ENCODE results near the gene PFN1.
"Not testable (repeated sequence)": the region's sequence is repeated elsewhere in the genome, so short reads cannot be mapped to it uniquely, and the experiment has no call there.

PFN1 gene

GRCh38 chr17:4945176-4945943 lies 3.0 kb downstream of the PFN1 start:
- DNase-seq (ENCODE audit: low spot score): peak; percentile 91

DNA sequence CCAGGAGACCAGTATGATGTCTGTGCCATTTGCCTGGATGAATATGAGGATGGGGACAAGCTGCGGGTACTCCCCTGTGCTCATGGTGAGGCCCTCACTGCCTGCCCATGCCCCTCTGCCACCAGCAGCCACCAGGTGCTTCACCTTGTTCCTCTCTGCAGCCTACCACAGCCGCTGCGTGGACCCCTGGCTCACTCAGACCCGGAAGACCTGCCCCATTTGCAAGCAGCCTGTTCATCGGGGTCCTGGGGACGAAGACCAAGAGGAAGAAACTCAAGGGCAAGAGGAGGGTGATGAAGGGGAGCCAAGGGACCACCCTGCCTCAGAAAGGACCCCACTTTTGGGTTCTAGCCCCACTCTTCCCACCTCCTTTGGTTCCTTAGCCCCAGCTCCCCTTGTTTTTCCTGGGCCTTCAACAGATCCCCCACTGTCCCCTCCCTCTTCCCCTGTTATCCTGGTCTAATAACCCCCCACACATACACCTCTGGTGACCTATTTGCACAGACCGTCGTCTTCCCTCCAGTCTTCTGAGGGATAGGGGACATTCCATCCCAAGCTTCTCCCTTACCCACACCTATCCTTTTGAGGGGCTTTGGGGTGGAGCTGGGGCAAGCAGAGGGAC lies 3.7 kb downstream of the PFN1 start:
- DNase-seq (ENCODE audit: low spot score): no peak

- no peak for DNase-seq (ENCODE audit: low spot score)
These were observed 4.2 kb downstream of the PFN1 start for GRCh38 chr17:4944163-4944553.

DNA sequence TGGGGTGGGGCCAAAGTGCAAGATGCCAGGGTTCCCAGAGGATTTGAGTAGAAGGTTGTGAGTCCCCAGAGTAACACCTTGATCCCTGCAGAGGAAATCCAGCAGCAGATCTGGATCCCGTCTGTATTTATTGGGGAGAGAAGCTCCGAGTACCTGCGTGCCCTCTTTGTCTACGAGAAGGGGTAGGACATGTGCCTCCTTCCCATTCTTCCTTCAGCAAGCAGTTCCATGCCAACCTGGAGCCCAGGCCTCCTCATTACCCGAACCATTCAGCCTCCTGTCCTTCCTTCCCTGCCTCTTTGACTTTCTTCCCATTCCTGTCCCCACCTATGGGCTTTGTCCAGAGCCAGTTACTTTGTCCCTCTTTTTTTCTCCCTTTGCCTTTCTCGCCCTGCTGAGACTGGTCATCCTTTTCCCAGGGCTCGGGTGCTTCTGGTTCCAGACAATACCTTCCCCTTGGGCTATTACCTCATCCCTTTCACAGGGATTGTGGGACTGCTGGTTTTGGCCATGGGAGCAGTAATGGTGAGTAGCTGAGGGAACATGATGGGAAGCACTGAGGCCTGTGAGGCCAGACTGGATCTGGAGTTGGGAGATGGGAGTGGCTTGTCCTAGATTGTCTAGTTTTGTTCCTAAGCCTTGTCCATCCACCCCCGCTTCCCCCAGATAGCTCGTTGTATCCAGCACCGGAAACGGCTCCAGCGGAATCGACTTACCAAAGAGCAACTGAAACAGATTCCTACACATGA lies 5.4 kb downstream of the PFN1 start:
- DNase-seq (ENCODE audit: low spot score): no peak

- no peak for DNase-seq (ENCODE audit: low spot score)
These were observed 7.1 kb downstream of the PFN1 start for GRCh38 chr17:4941319-4941610.

DNA sequence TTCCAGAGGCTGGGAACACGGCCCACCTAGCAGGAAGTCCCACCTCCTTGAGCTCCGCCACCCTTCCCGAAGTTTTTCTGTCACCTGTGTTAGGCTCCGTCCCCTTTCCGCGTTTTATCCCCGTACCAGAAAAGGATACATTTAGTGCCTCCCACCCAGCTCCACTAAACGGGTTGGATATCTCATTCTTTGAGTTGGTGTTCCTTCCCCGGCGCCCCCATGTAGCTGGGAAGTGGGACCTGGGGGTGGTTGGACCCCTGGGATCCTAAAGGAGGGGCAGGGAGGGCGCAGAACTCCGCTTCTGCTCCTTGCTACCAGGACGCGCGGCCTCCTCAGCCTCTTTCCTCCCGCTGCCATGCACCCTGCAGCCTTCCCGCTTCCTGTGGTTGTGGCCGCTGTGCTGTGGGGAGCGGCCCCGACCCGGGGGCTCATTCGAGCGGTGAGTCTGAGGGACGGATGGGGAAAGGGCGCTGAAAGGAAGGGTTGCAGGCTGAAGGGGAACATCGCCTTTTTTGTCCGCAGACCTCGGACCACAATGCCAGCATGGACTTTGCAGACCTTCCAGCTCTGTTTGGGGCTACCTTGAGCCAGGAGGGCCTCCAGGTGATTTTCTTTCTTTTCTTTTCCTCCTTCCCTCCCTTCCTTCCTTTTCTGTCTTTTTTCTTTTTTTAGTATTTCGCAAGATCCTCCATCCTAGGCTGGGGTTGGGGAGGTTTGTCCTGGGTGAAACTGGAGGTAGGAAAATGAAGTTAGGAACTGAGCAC lies 7.6 kb downstream of the PFN1 start:
- peak; percentile 93 for DNase-seq (ENCODE audit: low spot score)

GRCh38 chr17:4939796-4940554 lies 8.4 kb downstream of the PFN1 start, which contains the start of the genes RNF167 and SLC25A11:
Gene RNF167, plus strand, starts transcription at chr17:4940268. Its CDS starts 642 bp downstream, at chr17:4940910.
Gene SLC25A11, minus strand, starts transcription at chr17:4940046. Its CDS starts 136 bp downstream, at chr17:4939910.
- peak; percentile 99 for DNase-seq (ENCODE audit: low spot score)

GRCh38 chr17:4939546-4939795 lies 8.9 kb downstream of the PFN1 start:
- no peak for DNase-seq (ENCODE audit: low spot score)

DNA sequence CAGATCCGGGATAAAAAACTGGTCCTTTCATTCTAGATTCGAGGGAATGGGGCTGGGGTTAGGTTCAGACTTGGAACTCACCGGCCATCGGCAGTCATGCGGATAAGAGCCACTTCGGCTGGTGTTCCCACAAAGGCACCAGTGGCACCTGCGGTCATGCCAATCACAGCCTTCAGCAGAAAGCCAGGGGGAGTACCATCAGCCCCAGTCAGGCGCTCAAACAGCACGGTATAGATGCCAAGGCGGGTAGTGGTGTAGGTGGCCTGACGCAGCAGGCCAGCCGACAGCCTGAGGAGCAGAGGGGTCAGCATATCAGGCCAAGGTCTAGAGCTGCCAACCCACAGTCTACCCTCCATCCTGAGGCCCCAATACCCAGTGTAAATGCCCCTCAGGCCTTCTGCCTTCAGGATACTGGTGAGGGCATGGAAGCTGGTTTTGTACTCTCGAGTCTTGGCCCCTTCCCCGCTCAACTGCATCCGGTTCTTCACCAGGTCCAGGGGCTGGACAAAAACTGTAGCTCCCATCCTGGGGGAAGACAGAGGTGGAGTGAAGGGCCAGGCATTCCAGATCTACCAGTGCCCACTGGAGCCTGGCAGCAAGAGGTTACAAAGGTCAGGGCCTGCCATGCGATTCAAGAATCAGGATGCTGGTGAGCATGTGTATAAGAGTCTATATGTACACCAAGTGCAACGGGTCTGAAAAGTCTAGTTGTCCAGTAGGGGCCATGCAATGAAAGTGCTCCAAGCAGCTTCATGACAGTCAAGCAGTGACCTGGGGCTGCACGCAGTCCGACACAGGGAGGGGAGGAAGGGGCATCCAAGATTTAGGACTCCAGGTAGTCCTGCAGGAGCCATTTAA lies 9.4 kb downstream of the PFN1 start:
- DNase-seq (ENCODE audit: low spot score): no peak

DNA sequence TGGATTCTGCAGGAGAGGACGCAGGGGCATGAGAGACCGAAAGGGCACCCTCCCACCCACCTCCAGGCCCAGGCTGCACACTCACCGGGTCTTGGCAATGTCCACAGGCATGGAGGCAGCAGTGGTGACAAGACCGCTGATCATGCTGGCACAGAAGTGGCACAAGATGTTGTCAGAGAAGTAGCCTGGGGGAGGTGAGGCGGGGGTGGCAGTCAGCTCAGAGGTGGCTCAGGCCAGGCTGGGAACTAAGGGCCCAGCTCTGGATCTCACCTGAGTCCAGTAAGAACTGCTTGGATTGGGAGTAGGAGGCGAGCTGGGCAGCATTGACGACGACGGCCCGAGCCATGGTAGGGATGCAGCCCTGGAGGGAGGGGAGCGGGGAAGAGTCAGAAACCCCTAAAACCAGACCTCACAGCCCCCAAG lies 10.2 kb downstream of the PFN1 start:
- no peak for DNase-seq (ENCODE audit: low spot score)

DNA sequence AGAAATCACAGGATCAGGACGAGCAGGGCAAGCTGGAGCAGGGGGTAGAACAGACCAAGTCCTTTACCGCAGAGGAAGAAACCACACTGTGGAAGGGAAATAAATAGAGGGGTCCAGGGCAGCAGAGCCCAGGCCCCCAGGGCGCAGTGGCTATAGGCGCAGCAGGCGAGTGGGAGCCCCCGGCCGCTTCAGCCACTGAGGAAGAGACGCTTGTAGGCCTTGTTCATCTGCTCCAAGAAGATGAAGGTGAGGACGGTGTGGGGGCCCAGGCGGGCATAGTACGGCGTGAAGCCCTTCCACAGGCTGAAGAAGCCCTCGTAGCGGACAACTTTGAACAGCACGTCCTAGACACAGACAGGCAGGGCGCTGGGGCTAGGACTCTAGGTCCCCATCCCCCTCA lies 10.8 kb downstream of the PFN1 start:
- no peak for DNase-seq (ENCODE audit: low spot score)

- no peak for DNase-seq (ENCODE audit: low spot score)
These were observed 11.9 kb downstream of the PFN1 start for GRCh38 chr17:4936436-4936835.

GRCh38 chr17:4935650-4936049 lies 12.7 kb downstream of the PFN1 start:
- DNase-seq (ENCODE audit: low spot score): no peak

DNA sequence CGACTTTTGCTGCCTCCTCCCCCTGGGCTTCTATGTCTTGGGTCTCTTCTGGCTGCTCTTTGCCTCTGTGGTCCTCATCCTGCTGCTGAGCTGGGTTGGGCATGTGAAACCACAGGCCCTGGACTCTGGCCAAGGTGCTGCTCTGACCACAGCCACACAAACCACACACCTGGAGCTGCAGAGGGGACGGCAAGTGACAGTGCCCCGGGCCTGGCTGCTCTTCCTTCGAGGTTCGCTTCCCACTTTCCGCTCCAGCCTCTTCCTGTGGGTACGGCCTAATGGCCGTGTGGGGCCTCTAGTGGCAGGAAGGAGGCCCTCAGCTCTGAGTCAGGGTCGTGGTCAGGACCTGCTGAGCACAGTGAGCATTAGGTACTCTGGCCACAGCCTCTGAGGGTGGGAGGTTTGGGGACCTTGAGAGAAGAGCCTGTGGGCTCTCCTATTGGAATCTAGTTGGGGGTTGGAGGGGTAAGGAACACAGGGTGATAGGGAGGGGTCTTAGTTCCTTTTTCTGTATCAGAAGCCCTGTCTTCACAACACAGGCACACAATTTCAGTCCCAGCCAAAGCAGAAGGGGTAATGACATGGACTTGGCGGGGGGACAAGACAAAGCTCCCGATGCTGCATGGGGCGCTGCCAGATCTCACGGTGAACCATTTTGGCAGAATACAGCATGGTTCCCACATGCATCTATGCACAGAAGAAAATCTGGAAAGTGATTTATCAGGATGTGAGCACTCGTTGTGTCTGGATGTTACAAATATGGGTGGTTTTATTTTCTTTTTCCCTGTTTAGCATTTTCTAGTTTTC lies 14.0 kb downstream of the PFN1 start:
- DNase-seq (ENCODE audit: low spot score): peak; percentile 92

GRCh38 chr17:4933646-4934045 lies 14.7 kb downstream of the PFN1 start:
- DNase-seq (ENCODE audit: low spot score): no peak

DNA sequence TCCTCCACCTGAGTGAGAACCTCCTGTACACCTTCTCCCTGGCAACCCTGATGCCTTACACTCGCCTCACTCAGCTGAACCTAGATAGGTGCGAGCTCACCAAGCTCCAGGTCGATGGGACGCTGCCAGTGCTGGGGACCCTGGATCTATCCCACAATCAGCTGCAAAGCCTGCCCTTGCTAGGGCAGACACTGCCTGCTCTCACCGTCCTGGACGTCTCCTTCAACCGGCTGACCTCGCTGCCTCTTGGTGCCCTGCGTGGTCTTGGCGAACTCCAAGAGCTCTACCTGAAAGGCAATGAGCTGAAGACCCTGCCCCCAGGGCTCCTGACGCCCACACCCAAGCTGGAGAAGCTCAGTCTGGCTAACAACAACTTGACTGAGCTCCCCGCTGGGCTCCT lies 15.6 kb downstream of the PFN1 start:
- DNase-seq (ENCODE audit: low spot score): no peak

- DNase-seq (ENCODE audit: low spot score): no peak
These were observed 16.4 kb downstream of the PFN1 start, which contains the start of gene GP1BA for GRCh38 chr17:4931963-4932362. Gene GP1BA, plus strand, starts transcription at chr17:4932277. Its CDS starts 328 bp downstream, at chr17:4932605.

DNA sequence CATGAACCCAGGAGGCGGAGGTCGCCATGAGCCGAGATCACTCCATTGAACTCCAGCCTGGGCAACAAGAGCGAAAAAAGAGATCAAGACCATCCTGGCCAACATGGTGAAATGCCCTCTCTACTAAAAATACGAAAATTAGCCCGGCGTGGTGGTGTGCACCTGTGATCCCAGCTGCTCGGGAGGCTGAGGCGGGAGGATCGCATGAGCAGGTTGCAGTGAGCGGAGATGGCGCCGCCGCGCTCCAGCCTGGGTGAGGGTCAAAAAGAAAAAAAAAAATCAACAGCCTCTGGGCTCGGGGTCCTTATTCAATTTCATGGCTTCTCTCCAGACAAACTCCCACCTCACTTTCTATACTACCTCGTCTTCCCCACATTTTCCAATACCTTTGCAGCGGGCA lies 19.4 kb downstream of the PFN1 start:
- DNase-seq (ENCODE audit: low spot score): no peak

DNA sequence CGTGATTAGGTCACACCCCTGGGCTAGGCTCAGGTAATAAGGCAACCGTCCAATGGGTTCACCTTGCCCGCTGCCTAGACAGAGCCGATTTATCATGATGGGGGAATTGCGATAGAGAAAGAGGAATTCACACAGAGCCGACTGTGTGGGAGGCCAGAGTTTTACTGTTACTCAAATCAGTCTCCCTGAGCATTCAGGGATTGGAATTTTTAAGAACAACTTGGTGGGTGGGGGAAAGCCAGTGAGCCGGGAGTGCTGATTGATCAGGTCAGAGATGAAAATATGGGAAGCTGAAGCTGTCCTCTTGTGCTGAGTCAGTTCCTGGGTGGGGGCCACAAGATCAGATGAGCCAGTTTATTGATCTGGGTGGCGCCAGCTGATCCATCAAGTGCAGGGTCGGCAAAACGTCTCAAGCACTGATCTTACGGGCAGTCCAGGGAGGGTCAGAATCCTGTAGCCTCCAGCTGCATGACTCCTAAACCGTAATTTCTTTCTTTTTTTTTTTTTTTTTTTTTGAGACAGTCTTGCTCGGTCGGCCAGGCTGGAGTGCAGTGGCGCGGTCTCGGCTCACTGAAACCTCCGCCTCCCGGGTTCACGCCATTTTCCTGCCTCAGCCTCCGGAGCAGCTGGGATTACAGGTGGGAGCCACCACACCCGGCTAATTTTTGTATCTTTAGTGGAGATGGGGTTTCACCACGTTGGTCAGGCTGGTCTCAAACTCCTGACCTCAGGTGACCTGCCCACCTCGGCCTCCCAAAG lies 21.6 kb downstream of the PFN1 start:
- not testable (repeated sequence) for DNase-seq (ENCODE audit: low spot score)

Data from SW480 (cell line).